A549 (cell line): ENCODE measurements around the gene PPHLN1.

Source experiments
- CEBPB ChIP-seq, 2 experiments: fragments of >200 bp in 1 of 2; sonication (Bioruptor Twin) in 1 of 2; formaldehyde crosslinking in 1 of 2; IDR thresholded peaks; 2 replicates each; pipeline ENCODE4 v1.6.1; 2012 to 2016
- EHF ChIP-seq: fragments of 250-450 bp; sonication (Bioruptor Pico); IDR thresholded peaks from 2 replicates; pipeline ENCODE4 v1.5.0; 2020; ENCODE audit warnings: mild to moderate bottlenecking
- HOXB13 ChIP-seq: fragments of 250-450 bp; sonication (Bioruptor Pico); IDR thresholded peaks from 2 replicates; pipeline ENCODE4 v1.5.0; 2020; ENCODE audit warnings: low read depth, mild to moderate bottlenecking, moderate library complexity
- KDM1A ChIP-seq: fragments of 200-600 bp; sonication (generic); IDR thresholded peaks from 2 replicates; pipeline ENCODE4 v1.6.1; 2016; ENCODE audit warnings: low read depth, mild to moderate bottlenecking
- POLR2A ChIP-seq: IDR thresholded peaks from 2 replicates; pipeline ENCODE4 v1.6.1; 2012; ENCODE audit warnings: mild to moderate bottlenecking, low read length
- RARB ChIP-seq: fragments of 250-450 bp; sonication (Bioruptor Pico); IDR thresholded peaks from 2 replicates; pipeline ENCODE4 v1.8.0; 2021; ENCODE audit warnings: mild to moderate bottlenecking, moderate library complexity
- RNF2 ChIP-seq: fragments of 200-600 bp; sonication (generic); IDR thresholded peaks from 2 replicates; pipeline ENCODE4 v1.6.1; 2016; ENCODE audit warnings: low read depth, mild to moderate bottlenecking, antibody characterized with exemption, moderate library complexity, borderline replicate concordance
- TP53 ChIP-seq: fragments of 250-450 bp; sonication (Bioruptor Pico); IDR thresholded peaks from 2 replicates; pipeline ENCODE4 v1.5.0; 2021; ENCODE audit warnings: mild to moderate bottlenecking, moderate library complexity
- TF ChIP-seq, protein P1 (sequence below): fragments of 250-450 bp; sonication (Bioruptor Pico); IDR thresholded peaks from 2 replicates; pipeline ENCODE4 v1.5.0; 2021; ENCODE audit warnings: mild to moderate bottlenecking, moderate library complexity, borderline replicate concordance
- TF ChIP-seq, protein P2 (sequence below): fragments of >200 bp; sonication (Bioruptor Twin); formaldehyde crosslinking; IDR thresholded peaks from 3 replicates; pipeline ENCODE4 v1.5.1; 2016
- TF ChIP-seq, protein P3 (sequence below): IDR thresholded peaks from 2 replicates; pipeline ENCODE4 v1.6.1; 2012
- TF ChIP-seq, protein P4 (sequence below): fragments of 450-650 bp; IDR thresholded peaks from 2 replicates; pipeline ENCODE4 v1.6.1; 2014; ENCODE audit warnings: antibody characterized with exemption
- TF ChIP-seq, protein P5 (sequence below): fragments of 200-600 bp; sonication (generic); IDR thresholded peaks from 2 replicates; pipeline ENCODE4 v1.6.1; 2016; ENCODE audit warnings: antibody characterized with exemption, mild to moderate bottlenecking, moderate library complexity

DNA sequence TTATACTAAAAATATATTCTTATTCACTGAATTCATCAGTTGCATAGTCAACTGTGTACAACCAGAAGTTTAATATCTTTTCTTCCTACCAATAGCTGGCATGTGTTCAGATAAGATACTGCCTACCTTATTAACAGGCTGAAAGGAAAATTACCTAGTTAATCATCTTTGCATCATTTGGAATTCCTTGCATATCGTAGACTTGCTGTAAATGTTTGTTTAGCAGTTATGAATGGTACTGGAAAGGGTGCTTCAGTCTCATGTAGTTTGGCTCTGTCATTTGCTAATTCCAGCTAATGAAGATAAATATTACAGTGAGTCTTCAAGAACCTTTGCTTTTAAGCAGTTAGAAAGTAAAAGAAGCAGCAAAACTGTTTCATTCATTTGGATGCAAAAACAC is 84.4 kb downstream of the PPHLN1 start:
- TF ChIP-seq, protein P1, sequence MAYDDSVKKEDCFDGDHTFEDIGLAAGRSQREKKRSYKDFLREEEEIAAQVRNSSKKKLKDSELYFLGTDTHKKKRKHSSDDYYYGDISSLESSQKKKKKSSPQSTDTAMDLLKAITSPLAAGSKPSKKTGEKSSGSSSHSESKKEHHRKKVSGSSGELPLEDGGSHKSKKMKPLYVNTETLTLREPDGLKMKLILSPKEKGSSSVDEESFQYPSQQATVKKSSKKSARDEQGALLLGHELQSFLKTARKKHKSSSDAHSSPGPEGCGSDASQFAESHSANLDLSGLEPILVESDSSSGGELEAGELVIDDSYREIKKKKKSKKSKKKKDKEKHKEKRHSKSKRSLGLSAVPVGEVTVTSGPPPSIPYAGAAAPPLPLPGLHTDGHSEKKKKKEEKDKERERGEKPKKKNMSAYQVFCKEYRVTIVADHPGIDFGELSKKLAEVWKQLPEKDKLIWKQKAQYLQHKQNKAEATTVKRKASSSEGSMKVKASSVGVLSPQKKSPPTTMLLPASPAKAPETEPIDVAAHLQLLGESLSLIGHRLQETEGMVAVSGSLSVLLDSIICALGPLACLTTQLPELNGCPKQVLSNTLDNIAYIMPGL (CRISPR knock-in tag), result no peak
- TF ChIP-seq, protein P2, sequence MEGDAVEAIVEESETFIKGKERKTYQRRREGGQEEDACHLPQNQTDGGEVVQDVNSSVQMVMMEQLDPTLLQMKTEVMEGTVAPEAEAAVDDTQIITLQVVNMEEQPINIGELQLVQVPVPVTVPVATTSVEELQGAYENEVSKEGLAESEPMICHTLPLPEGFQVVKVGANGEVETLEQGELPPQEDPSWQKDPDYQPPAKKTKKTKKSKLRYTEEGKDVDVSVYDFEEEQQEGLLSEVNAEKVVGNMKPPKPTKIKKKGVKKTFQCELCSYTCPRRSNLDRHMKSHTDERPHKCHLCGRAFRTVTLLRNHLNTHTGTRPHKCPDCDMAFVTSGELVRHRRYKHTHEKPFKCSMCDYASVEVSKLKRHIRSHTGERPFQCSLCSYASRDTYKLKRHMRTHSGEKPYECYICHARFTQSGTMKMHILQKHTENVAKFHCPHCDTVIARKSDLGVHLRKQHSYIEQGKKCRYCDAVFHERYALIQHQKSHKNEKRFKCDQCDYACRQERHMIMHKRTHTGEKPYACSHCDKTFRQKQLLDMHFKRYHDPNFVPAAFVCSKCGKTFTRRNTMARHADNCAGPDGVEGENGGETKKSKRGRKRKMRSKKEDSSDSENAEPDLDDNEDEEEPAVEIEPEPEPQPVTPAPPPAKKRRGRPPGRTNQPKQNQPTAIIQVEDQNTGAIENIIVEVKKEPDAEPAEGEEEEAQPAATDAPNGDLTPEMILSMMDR, result no peak
- TF ChIP-seq, protein P3, sequence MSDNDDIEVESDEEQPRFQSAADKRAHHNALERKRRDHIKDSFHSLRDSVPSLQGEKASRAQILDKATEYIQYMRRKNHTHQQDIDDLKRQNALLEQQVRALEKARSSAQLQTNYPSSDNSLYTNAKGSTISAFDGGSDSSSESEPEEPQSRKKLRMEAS, result no peak
- TF ChIP-seq CEBPB (IDR thresholded peaks at IDR 0.05) (no peak), RARB (CRISPR knock-in tag) (no peak), POLR2A (no peak), KDM1A (no peak), RNF2 (no peak), HOXB13 (CRISPR knock-in tag) (no peak), TP53 (no peak), EHF (CRISPR knock-in tag) (no peak)
- TF ChIP-seq, protein P4, sequence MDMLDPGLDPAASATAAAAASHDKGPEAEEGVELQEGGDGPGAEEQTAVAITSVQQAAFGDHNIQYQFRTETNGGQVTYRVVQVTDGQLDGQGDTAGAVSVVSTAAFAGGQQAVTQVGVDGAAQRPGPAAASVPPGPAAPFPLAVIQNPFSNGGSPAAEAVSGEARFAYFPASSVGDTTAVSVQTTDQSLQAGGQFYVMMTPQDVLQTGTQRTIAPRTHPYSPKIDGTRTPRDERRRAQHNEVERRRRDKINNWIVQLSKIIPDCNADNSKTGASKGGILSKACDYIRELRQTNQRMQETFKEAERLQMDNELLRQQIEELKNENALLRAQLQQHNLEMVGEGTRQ, result no peak
- TF ChIP-seq, protein P5, sequence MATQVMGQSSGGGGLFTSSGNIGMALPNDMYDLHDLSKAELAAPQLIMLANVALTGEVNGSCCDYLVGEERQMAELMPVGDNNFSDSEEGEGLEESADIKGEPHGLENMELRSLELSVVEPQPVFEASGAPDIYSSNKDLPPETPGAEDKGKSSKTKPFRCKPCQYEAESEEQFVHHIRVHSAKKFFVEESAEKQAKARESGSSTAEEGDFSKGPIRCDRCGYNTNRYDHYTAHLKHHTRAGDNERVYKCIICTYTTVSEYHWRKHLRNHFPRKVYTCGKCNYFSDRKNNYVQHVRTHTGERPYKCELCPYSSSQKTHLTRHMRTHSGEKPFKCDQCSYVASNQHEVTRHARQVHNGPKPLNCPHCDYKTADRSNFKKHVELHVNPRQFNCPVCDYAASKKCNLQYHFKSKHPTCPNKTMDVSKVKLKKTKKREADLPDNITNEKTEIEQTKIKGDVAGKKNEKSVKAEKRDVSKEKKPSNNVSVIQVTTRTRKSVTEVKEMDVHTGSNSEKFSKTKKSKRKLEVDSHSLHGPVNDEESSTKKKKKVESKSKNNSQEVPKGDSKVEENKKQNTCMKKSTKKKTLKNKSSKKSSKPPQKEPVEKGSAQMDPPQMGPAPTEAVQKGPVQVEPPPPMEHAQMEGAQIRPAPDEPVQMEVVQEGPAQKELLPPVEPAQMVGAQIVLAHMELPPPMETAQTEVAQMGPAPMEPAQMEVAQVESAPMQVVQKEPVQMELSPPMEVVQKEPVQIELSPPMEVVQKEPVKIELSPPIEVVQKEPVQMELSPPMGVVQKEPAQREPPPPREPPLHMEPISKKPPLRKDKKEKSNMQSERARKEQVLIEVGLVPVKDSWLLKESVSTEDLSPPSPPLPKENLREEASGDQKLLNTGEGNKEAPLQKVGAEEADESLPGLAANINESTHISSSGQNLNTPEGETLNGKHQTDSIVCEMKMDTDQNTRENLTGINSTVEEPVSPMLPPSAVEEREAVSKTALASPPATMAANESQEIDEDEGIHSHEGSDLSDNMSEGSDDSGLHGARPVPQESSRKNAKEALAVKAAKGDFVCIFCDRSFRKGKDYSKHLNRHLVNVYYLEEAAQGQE, result no peak
